CD14-positive monocyte (primary cell): ENCODE data around the gene ITGA11. TPM values are rescaled to one million over a fixed set of nuclear protein-coding genes. Genes with fewer than 3 reads are reported as not detected.

ENCODE experiments used
- DNase-seq, 3 donors: peaks; one replicate each; pipeline ENCODE4 v3.0.0-alpha.2; 2011 to 2022
- H2AFZ ChIP-seq: 2 replicates; pipeline ENCODE4 v1.6.0; 2012; ENCODE audit warnings: mild to moderate bottlenecking, low read depth, low read length, inconsistent platforms; ENCODE audit not compliant: insufficient read depth, poor library complexity, severe bottlenecking
- H3K27ac ChIP-seq, 2 donors: 1 replicate in 1 of 2; 2 replicates in 1 of 2; pipeline ENCODE4 v1.5.1; 2012 to 2013; ENCODE audit warnings: low read length in 2 of 2, control low read depth in 1 of 2, inconsistent platforms in 1 of 2, low read depth in 1 of 2, mild to moderate bottlenecking in 1 of 2
- H3K27me3 ChIP-seq, 2 donors: one replicate each; pipeline versions ENCODE4 v1.6.0 to v1.6.1; 2011 to 2013; ENCODE audit warnings: low read length in 2 of 2; ENCODE audit not compliant: control insufficient read depth in 2 of 2, insufficient read depth in 2 of 2
- H3K36me3 ChIP-seq, 2 donors: replicated peaks in 1 of 2; 1 replicate in 1 of 2; 2 replicates in 1 of 2; pipeline versions ENCODE4 v1.5.1 to v1.6.1; 2012 to 2013; ENCODE audit warnings: low read length in 2 of 2, control low read depth in 1 of 2, inconsistent platforms in 1 of 2, mild to moderate bottlenecking in 1 of 2; ENCODE audit not compliant: insufficient read depth in 2 of 2, control insufficient read depth in 1 of 2
- H3K4me1 ChIP-seq, 2 donors: 1 replicate in 1 of 2; 2 replicates in 1 of 2; pipeline versions ENCODE4 v1.5.1 to v1.6.1; 2012 to 2013; ENCODE audit warnings: low read length in 2 of 2, control low read depth in 1 of 2, inconsistent platforms in 1 of 2, mild to moderate bottlenecking in 1 of 2, moderate library complexity in 1 of 2; ENCODE audit not compliant: insufficient read depth in 2 of 2, control insufficient read depth in 1 of 2
- H3K4me2 ChIP-seq: replicated peaks from 2 replicates; pipeline ENCODE3; 2012; ENCODE audit warnings: low read length, moderate library complexity, mild to moderate bottlenecking; ENCODE audit not compliant: poor library complexity, severe bottlenecking; ENCODE audit errors: extremely low read depth
- H3K4me3 ChIP-seq, 3 experiments: fragments of 200-600 bp in 1 of 3; sonication (generic) in 1 of 3; replicated peaks in 1 of 3; 1 replicate in 2 of 3; 2 replicates in 1 of 3; pipeline ENCODE4 v1.5.1; 2011 to 2013; ENCODE audit warnings: low read length in 3 of 3, mild to moderate bottlenecking in 3 of 3, control low read depth in 2 of 3, low read depth in 2 of 3, inconsistent platforms in 1 of 3, moderate library complexity in 1 of 3
- H3K79me2 ChIP-seq: 2 replicates; pipeline ENCODE4 v1.6.0; 2012; ENCODE audit warnings: mild to moderate bottlenecking, control low read depth, inconsistent platforms, low read length, moderate library complexity; ENCODE audit not compliant: insufficient read depth
- H3K9ac ChIP-seq: 2 replicates; pipeline ENCODE4 v1.6.0; 2017; ENCODE audit warnings: low read length, mild to moderate bottlenecking; ENCODE audit not compliant: insufficient read depth, poor library complexity, severe bottlenecking
- H3K9me3 ChIP-seq, 2 donors: replicated peaks in 1 of 2; 1 replicate in 1 of 2; 2 replicates in 1 of 2; pipeline versions ENCODE4 v1.5.1 to v1.6.1; 2012 to 2013; ENCODE audit warnings: low read length in 2 of 2, control low read depth in 1 of 2; ENCODE audit not compliant: control insufficient read depth in 1 of 2, insufficient read depth in 1 of 2
- H4K20me1 ChIP-seq: 2 replicates; pipeline ENCODE4 v1.6.0; 2012; ENCODE audit warnings: mild to moderate bottlenecking, low read length, control low read depth, moderate library complexity; ENCODE audit not compliant: insufficient read depth
- H3K27ac Mint-ChIP-seq, 7 donors: one replicate each; pipeline ENCODE4 v1.8.0; 2020; ENCODE audit warnings: mild to moderate bottlenecking in 7 of 7, mixed read lengths in 7 of 7, moderate library complexity in 6 of 7, inconsistent platforms in 2 of 7
- H3K27me3 Mint-ChIP-seq, 3 donors: one replicate each; pipeline ENCODE4 v1.8.0; 2021 to 2022; ENCODE audit warnings: low read depth in 3 of 3, mild to moderate bottlenecking in 3 of 3, mixed read lengths in 3 of 3, moderate library complexity in 3 of 3, inconsistent platforms in 1 of 3
- H3K36me3 Mint-ChIP-seq, 2 donors: one replicate each; pipeline ENCODE4 v1.8.0; 2020; ENCODE audit warnings: mixed read lengths in 2 of 2, inconsistent platforms in 1 of 2, mild to moderate bottlenecking in 1 of 2
- H3K4me1 Mint-ChIP-seq: one replicate; pipeline ENCODE4 v1.8.0; 2020; ENCODE audit warnings: mild to moderate bottlenecking, mixed read lengths
- H3K4me3 Mint-ChIP-seq, 2 donors: one replicate each; pipeline ENCODE4 v1.8.0; 2020; ENCODE audit warnings: mild to moderate bottlenecking in 2 of 2, mixed read lengths in 2 of 2, moderate library complexity in 1 of 2
- H3K9me3 Mint-ChIP-seq, 7 donors: one replicate each; pipeline ENCODE4 v1.8.0; 2020 to 2022; ENCODE audit warnings: mixed read lengths in 7 of 7, mild to moderate bottlenecking in 6 of 7, moderate library complexity in 6 of 7, inconsistent platforms in 2 of 7
- CTCF ChIP-seq: fragments of 200-600 bp; IDR thresholded peaks from one replicate; pipeline ENCODE4 v1.8.0; 2022; ENCODE audit warnings: antibody characterized with exemption, mild to moderate bottlenecking
- WGBS: methylation state at CpG from one replicate; pipeline ENCODE4 v1.1.5; 2013; ENCODE audit warnings: missing lambda C conversion rate; ENCODE audit not compliant: insufficient coverage; 5-methylcytosine and 5-hydroxymethylcytosine counted together
- intact Hi-C, 2 donors: fragments of 100-400 bp; cut with micrococcal nuclease; formaldehyde crosslinking; loops; one replicate each; pipeline versions ENCODE4 v1.15.0 to v1.15.1; 2023
- polyA plus RNA-seq, 3 donors: library from polyadenylated mRNA; depleted of rRNA in 1 of 3; unstranded in 2 of 3; stranded (reverse) in 1 of 3; fragments of 300-500 nt in 2 of 3; fragments of >200 nt in 1 of 3; fragmentation: Illumina TruSeq in 2 of 3; gene quantifications; 1 replicate in 2 of 3; 2 replicates in 1 of 3; pipeline ENCODE4 v1.2.3, GENCODE V29; 2012 to 2021

Gene ITGA11
- polyA plus RNA-seq, 3 donors, result under 0.01 to 0.01 TPM; not detected in 1

GRCh38 chr15:68281008-68281407 is 151.0 kb downstream of the ITGA11 start:
- peaks cover 0 to 3% (median 0%) of the 10 kb centered on the region in 7 donors for H3K9me3 Mint-ChIP-seq
- Histone ChIP-seq H2AFZ (no peak overlapping the region), H4K20me1 (peaks cover 77% of the 10 kb centered on the region), H3K79me2 (peaks cover 89% of the 10 kb centered on the region), H3K27ac (peak overlapping the region in 1 of 2 donors; percentile 72), H3K27me3 (no peaks in the 10 kb centered on the region), H3K36me3 (peaks cover 0 to 6% of the 10 kb centered on the region in 2 donors), H3K9ac (no peak overlapping the region), H3K4me1 (peaks cover 61 to 80% of the 10 kb centered on the region in 2 donors), H3K4me3 (peak overlapping the region in 1 of 3 experiments; percentile 92), H3K4me2 (peak overlapping the region; percentile 94), H3K9me3 (no peaks in the 10 kb centered on the region)
- no peak for DNase-seq
- intact Hi-C loops, result no loop called here
- peak overlapping the region in 2 of 7 donors; percentile 65 to 82 for H3K27ac Mint-ChIP-seq
- peaks cover 13 to 15% of the 10 kb centered on the region in 2 donors for H3K36me3 Mint-ChIP-seq
- H3K27me3 Mint-ChIP-seq, result no peaks in the 10 kb centered on the region
- H3K4me1 Mint-ChIP-seq, result peaks cover 69% of the 10 kb centered on the region
- TF ChIP-seq CTCF, result no peak
- no CpG with 5 or more reads among the region's 1 CpG for WGBS
- no peak overlapping the region for H3K4me3 Mint-ChIP-seq

GRCh38 chr15:68279779-68280753 is 151.9 kb downstream of the ITGA11 start:
- Mint-ChIP-seq H3K36me3 (peaks cover 11 to 15% of the 10 kb centered on the region in 2 donors), H3K4me1 (peaks cover 60% of the 10 kb centered on the region), H3K27ac (peak overlapping the region in 6 of 7 donors; percentile 4 to 96 (median 40)), H3K9me3 (peaks cover 0 to 3% (median 0%) of the 10 kb centered on the region in 7 donors), H3K4me3 (peak overlapping the region; percentile 58 to 91), H3K27me3 (no peaks in the 10 kb centered on the region)
- Histone ChIP-seq H3K27me3 (no peaks in the 10 kb centered on the region), H3K36me3 (peaks cover 0 to 6% of the 10 kb centered on the region in 2 donors), H4K20me1 (peaks cover 68% of the 10 kb centered on the region), H3K9me3 (no peaks in the 10 kb centered on the region), H3K4me1 (peaks cover 54 to 70% of the 10 kb centered on the region in 2 donors), H3K4me2 (peak overlapping the region; percentile 94), H3K4me3 (peak overlapping the region in 1 of 3 experiments; percentile 92), H3K9ac (no peak overlapping the region), H3K79me2 (peaks cover 83% of the 10 kb centered on the region), H3K27ac (peak overlapping the region in 1 of 2 donors; percentile 72), H2AFZ (no peak overlapping the region)
- 57% methylated on average over 7 of the region's 11 CpGs for WGBS
- DNase-seq, result no peak
- intact Hi-C loops, result no loop called here
- TF ChIP-seq CTCF, result no peak
